GM12874 (cell line): Measurements from ENCODE around the gene HOXA11.

Source experiments
- CTCF ChIP-seq: IDR thresholded peaks from 2 replicates; pipeline ENCODE4 v1.5.1; 2011; ENCODE audit warnings: low read depth, mild to moderate bottlenecking, control low read depth, low read length, moderate library complexity; ENCODE audit not compliant: insufficient read depth

HOXA11 gene

DNA sequence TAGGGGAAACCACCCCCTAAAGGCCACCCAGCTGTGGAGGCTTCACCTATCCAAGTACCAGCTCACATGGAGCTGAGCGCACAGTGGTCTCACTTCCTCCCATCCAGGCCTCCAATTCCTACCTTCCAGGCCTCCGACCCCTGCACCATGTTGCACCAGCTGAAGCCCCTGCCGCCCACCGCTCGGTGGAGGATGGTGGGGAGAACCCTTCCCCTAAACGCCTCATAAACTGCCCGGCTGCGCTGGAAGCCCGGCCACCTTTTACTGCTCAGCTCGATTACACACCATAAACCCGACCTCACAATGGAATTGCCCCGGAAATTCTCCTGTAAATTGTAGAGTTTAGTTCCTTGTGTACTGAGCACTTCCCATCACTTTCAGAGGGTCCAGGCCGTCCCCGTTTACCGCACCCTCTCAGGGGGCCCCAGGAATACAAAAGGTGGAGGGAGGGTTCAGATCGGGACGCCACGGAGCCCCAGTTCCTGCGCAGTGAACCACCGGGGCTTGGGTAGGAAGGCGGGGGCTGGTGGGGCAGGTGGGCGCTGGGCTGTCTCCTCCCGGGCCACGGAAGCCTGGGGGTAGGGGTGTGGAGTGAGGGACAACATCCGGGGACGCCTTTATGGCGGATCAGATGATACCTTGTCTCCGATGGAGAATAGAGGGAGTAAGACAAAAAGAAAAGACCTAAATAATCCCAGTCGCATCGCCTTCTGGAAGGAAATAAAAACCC, 27.2 kb downstream of the HOXA11 start:
- no peak for TF ChIP-seq CTCF

- no peak for TF ChIP-seq CTCF
Measured at GRCh38 chr7:27156916-27157701, 27.9 kb downstream of the HOXA11 start.

DNA sequence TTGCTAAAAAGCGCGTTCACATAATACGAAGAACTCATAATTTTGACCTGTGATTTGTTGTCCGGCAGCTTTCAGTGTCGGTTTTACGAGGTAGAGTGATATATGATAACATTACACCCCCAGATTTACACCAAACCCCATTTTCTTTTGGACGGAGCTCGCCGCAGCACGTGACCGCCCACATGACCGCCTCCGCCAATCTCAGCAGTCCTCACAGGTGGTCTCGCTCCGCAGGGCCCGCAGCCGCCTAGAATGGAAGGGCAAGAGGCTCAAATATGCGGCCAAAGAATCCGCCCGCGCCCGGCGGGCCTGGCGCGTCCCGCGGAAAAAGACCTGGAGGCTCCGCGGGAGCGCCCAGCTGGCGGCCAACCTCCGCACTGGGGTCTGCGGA, 28.5 kb downstream of the HOXA11 start, which contains the start of gene HOXA7:
HOXA7 (minus strand) TSS at position 168 of the 391 bp plus-strand sequence; CDS start at position 38, 130 bp downstream.
- TF ChIP-seq CTCF: no peak

GRCh38 chr7:27155816-27156507, 29.1 kb downstream of the HOXA11 start:
- no peak for TF ChIP-seq CTCF

DNA sequence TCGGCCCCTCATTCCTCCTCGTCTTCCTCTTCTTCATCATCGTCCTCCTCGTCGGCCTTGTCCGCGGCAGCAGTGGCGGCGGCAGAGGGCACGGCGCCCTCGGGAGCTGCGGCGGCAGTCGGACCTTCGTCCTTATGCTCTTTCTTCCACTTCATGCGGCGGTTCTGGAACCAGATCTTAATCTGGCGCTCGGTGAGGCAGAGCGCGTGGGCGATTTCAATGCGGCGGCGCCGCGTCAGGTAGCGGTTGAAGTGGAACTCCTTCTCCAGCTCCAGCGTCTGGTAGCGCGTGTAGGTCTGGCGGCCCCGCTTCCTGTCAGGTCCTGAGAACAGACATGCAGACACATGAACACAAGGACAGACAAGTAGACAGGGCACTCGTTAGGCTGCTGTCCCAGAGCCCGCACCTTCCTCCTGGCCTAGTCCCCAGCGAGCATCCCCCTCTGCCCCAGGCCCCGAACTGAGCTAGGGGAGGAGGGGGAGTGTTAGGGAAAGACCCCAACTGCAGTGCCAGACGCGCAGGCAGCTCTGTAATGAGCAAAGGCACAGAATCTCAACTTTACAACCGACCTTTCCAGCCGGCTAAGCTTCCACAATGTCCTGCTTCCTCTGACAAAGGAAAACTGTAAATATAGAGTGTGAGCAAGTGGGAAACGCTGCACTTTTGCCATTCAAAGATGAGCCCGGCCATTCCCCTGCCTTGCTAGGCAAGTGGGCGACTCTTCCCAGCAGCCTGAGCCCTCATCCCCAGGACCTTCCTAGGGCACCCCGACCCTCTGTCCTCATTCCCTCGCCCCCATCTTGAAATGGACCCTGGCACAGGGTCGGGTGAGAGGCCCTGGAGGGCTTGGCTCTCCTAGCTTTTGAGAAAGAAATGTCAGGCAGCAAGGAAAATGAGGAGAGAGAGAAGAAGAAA, 29.9 kb downstream of the HOXA11 start:
- TF ChIP-seq CTCF: no peak

DNA sequence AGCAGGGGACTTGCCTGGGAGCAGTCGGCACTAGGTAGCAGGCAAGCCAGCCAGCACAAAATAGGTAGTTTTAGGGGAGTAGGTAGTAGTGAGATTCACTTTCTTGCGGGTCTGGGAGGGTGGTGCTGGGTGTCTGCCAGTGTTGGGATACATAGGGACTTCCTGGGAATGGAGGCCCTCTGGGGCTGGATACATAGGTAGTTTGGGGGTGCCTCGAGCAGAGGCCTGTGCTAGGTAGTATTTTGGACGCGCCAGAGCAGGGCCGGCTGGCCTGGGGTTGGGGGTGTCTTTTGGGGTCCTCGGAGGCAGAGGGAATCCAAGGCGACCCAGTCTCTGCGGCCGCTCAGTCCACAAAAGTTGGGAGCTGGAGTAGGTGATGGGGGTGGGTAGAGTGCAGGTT, 30.7 kb downstream of the HOXA11 start:
- TF ChIP-seq CTCF: no peak
